WTC11 (cell line): ENCODE results near the gene TBC1D22A.

ENCODE experiments used
- CREM ChIP-seq: sonication (generic); formaldehyde crosslinking; IDR thresholded peaks from 2 replicates; pipeline ENCODE4 v1.8.1; 2022; ENCODE audit warnings: mild to moderate bottlenecking, missing genetic modification reagents, moderate library complexity
- ESRRA ChIP-seq: sonication (generic); formaldehyde crosslinking; IDR thresholded peaks from 2 replicates; pipeline ENCODE4 v1.8.1; 2022; ENCODE audit warnings: mild to moderate bottlenecking, missing genetic modification reagents, borderline replicate concordance
- TEAD1 ChIP-seq: sonication (generic); formaldehyde crosslinking; IDR thresholded peaks from 2 replicates; pipeline ENCODE4 v1.8.0; 2022; ENCODE audit warnings: mild to moderate bottlenecking, missing genetic modification reagents
- TEAD4 ChIP-seq: sonication (generic); formaldehyde crosslinking; IDR thresholded peaks from 2 replicates; pipeline ENCODE4 v1.8.0; 2022; ENCODE audit warnings: mild to moderate bottlenecking, missing genetic modification reagents
- TF ChIP-seq, protein P1 (sequence below): fragments of 200-600 bp; IDR thresholded peaks from 2 replicates; pipeline ENCODE4 v1.8.0; 2022; ENCODE audit warnings: antibody characterized with exemption
- TF ChIP-seq, protein P2 (sequence below): sonication (generic); formaldehyde crosslinking; IDR thresholded peaks from 2 replicates; pipeline ENCODE4 v1.8.0; 2022; ENCODE audit warnings: mild to moderate bottlenecking, missing genetic modification reagents
- TF ChIP-seq, protein P3 (sequence below): sonication (generic); formaldehyde crosslinking; conservative IDR thresholded peaks from 2 replicates; pipeline ENCODE4 v1.8.1; 2022; ENCODE audit warnings: mild to moderate bottlenecking, missing genetic modification reagents
- TF ChIP-seq, protein P4 (sequence below): sonication (generic); formaldehyde crosslinking; IDR thresholded peaks from 2 replicates; pipeline ENCODE4 v1.8.0; 2022; ENCODE audit warnings: mild to moderate bottlenecking, missing genetic modification reagents
- TF ChIP-seq, protein P5 (sequence below): sonication (generic); formaldehyde crosslinking; IDR thresholded peaks from 2 replicates; pipeline ENCODE4 v1.8.1; 2022; ENCODE audit warnings: mild to moderate bottlenecking, missing genetic modification reagents, moderate library complexity, borderline replicate concordance

DNA sequence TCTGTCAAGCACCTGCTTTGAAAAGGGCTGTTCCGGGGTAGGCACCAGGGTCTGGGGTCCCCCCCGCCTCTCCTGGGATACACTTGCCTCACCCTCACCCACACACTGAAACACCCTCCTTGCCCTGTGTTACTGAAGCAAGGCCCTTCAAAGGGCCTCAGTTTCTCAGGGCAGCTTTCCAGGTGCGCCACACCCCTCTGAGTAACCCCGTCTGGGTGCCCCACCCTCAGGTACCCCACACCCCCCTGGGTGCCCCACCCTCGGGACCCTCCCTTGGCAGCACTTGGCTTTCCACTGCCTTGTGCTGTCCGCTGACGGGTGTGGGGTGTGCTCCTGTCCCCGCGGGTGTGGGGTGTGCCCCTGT, 413.6 kb downstream of the TBC1D22A start:
- TF ChIP-seq, protein P1, sequence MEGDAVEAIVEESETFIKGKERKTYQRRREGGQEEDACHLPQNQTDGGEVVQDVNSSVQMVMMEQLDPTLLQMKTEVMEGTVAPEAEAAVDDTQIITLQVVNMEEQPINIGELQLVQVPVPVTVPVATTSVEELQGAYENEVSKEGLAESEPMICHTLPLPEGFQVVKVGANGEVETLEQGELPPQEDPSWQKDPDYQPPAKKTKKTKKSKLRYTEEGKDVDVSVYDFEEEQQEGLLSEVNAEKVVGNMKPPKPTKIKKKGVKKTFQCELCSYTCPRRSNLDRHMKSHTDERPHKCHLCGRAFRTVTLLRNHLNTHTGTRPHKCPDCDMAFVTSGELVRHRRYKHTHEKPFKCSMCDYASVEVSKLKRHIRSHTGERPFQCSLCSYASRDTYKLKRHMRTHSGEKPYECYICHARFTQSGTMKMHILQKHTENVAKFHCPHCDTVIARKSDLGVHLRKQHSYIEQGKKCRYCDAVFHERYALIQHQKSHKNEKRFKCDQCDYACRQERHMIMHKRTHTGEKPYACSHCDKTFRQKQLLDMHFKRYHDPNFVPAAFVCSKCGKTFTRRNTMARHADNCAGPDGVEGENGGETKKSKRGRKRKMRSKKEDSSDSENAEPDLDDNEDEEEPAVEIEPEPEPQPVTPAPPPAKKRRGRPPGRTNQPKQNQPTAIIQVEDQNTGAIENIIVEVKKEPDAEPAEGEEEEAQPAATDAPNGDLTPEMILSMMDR: no peak
- TF ChIP-seq TEAD4 (CRISPR knock-in tag) (no peak), ESRRA (CRISPR knock-in tag) (no peak), CREM (no peak), TEAD1 (CRISPR knock-in tag) (no peak)
- TF ChIP-seq, protein P2, sequence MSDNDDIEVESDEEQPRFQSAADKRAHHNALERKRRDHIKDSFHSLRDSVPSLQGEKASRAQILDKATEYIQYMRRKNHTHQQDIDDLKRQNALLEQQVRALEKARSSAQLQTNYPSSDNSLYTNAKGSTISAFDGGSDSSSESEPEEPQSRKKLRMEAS: no peak
- TF ChIP-seq, protein P3, sequence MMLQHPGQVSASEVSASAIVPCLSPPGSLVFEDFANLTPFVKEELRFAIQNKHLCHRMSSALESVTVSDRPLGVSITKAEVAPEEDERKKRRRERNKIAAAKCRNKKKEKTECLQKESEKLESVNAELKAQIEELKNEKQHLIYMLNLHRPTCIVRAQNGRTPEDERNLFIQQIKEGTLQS: no peak
- TF ChIP-seq, protein P4, sequence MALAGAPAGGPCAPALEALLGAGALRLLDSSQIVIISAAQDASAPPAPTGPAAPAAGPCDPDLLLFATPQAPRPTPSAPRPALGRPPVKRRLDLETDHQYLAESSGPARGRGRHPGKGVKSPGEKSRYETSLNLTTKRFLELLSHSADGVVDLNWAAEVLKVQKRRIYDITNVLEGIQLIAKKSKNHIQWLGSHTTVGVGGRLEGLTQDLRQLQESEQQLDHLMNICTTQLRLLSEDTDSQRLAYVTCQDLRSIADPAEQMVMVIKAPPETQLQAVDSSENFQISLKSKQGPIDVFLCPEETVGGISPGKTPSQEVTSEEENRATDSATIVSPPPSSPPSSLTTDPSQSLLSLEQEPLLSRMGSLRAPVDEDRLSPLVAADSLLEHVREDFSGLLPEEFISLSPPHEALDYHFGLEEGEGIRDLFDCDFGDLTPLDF (CRISPR knock-in tag): no peak
- TF ChIP-seq, protein P5, sequence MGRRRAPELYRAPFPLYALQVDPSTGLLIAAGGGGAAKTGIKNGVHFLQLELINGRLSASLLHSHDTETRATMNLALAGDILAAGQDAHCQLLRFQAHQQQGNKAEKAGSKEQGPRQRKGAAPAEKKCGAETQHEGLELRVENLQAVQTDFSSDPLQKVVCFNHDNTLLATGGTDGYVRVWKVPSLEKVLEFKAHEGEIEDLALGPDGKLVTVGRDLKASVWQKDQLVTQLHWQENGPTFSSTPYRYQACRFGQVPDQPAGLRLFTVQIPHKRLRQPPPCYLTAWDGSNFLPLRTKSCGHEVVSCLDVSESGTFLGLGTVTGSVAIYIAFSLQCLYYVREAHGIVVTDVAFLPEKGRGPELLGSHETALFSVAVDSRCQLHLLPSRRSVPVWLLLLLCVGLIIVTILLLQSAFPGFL (CRISPR knock-in tag): no peak
